Upper lobe of left lung (tissue), 4 donors: ENCODE data around the gene METRNL.

ENCODE experiments used
- EP300 ChIP-seq, 4 donors: sonication (generic); formaldehyde crosslinking; IDR thresholded peaks; one replicate each; pipeline ENCODE4 v1.5.1; 2017; ENCODE audit warnings: antibody characterized with exemption in 4 of 4, control low read depth in 2 of 4
- POLR2A ChIP-seq, 4 donors: fragments of 450-650 bp; IDR thresholded peaks; one replicate each; pipeline ENCODE4 v1.5.1; 2016 to 2017; ENCODE audit warnings: antibody characterized with exemption in 4 of 4, mild to moderate bottlenecking in 2 of 4
- POLR2AphosphoS5 ChIP-seq, 2 donors: sonication (generic); formaldehyde crosslinking; IDR thresholded peaks; one replicate each; pipeline ENCODE4 v1.5.1; 2017; ENCODE audit warnings: antibody characterized with exemption in 2 of 2
- TF ChIP-seq, protein P1 (sequence below), 6 experiments: fragments of 450-650 bp in 4 of 6; fragments of 200-600 bp in 2 of 6; sonication (generic) in 2 of 6; IDR thresholded peaks; one replicate each; pipeline ENCODE4 v1.5.1; 2016 to 2019; ENCODE audit warnings: antibody characterized with exemption in 6 of 6

DNA sequence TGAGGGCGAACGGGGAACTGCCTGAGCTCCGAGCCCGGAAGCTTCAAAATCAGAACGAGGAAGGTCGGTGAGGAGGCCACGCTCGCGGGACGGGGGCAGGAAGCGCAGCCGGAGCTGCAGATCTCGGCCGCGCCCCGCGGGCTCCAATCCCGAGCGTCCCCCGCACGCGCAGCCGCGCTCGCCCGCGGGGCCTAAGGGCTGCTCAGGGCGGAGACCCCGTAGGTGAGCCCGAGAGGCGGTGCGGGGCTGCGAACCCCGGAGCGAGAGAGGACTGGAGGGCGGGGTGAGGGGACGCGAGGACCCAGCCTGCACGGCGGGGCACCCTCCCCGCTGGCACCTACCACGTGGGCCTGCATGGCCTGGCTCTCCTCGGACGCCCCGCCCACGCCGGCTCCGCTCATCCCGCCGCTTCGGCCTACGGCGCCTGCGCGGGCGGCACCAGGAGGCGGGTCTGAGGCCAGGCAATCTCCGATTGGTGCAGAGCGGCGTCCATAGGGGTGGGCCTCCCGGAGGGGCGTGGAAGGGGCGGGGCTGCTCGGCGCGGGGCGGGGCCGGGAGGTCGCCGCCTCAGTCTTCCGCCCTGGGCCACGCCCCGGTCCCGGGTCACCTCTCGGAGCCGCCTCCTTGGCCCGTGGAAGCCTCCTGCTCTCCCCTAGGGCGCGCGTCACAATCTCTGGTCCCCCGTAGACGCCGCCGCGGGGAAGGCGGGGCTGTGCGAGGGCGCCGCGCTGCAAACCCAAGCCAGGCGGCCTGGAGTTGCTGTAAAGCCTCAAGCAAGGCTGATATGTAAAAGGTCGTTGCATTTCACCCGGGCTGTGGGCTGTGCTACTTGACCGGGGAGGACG is 27.8 kb upstream of the METRNL start:
- TF ChIP-seq POLR2A (IDR thresholded peaks at IDR 0.05) (peak; percentile 61 to 98 (median 81)), EP300 (IDR thresholded peaks at IDR 0.05) (no peak), POLR2AphosphoS5 (IDR thresholded peaks at IDR 0.05) (peak; percentile 75 to 83)
- TF ChIP-seq, protein P1, sequence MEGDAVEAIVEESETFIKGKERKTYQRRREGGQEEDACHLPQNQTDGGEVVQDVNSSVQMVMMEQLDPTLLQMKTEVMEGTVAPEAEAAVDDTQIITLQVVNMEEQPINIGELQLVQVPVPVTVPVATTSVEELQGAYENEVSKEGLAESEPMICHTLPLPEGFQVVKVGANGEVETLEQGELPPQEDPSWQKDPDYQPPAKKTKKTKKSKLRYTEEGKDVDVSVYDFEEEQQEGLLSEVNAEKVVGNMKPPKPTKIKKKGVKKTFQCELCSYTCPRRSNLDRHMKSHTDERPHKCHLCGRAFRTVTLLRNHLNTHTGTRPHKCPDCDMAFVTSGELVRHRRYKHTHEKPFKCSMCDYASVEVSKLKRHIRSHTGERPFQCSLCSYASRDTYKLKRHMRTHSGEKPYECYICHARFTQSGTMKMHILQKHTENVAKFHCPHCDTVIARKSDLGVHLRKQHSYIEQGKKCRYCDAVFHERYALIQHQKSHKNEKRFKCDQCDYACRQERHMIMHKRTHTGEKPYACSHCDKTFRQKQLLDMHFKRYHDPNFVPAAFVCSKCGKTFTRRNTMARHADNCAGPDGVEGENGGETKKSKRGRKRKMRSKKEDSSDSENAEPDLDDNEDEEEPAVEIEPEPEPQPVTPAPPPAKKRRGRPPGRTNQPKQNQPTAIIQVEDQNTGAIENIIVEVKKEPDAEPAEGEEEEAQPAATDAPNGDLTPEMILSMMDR (IDR thresholded peaks at IDR 0.05), result peak in 2 of 6 experiments; percentile 32 to 35
